Tibial artery (tissue), 4 donors: ENCODE measurements around the gene YWHAQ.

Source experiments
- DNase-seq, 2 donors: peaks; one replicate each; pipeline ENCODE4 v3.0.0-alpha.2; 2019
- H3K27ac ChIP-seq, 2 donors: fragments of 200-600 bp; sonication (generic) in 1 of 2; 1 replicate in 1 of 2; 2 replicates in 1 of 2; pipeline ENCODE4 v1.5.1; 2018 to 2019; ENCODE audit warnings: mild to moderate bottlenecking in 1 of 2
- H3K27me3 ChIP-seq, 2 donors: fragments of 200-600 bp; sonication (generic) in 1 of 2; one replicate each; pipeline versions ENCODE4 v1.5.1 to v1.6.0; 2016 to 2019
- H3K36me3 ChIP-seq, 3 donors: fragments of 200-600 bp; sonication (generic) in 2 of 3; one replicate each; pipeline ENCODE4 v1.5.1; 2016 to 2019; ENCODE audit warnings: mild to moderate bottlenecking in 2 of 3
- H3K4me1 ChIP-seq, 4 donors: fragments of 200-600 bp; sonication (generic) in 2 of 4; 1 replicate in 3 of 4; 2 replicates in 1 of 4; pipeline ENCODE4 v1.5.1; 2016 to 2019
- H3K4me3 ChIP-seq, 2 donors: fragments of 200-600 bp; sonication (generic) in 1 of 2; 1 replicate in 1 of 2; 2 replicates in 1 of 2; pipeline ENCODE4 v1.5.1; 2018 to 2019; ENCODE audit warnings: mild to moderate bottlenecking in 2 of 2
- H3K9me3 ChIP-seq, 3 donors: fragments of 200-600 bp; sonication (generic) in 1 of 3; one replicate each; pipeline ENCODE4 v1.5.1; 2016 to 2019
- intact Hi-C: fragments of 100-400 bp; cut with DNase I; formaldehyde crosslinking; loops from one replicate; pipeline ENCODE4 v1.15.0; 2023; ENCODE audit warnings: low total_unique reads
- TF ChIP-seq, protein P1 (sequence below), 2 experiments: fragments of 200-600 bp in 1 of 2; fragments of 450-650 bp in 1 of 2; IDR thresholded peaks; one replicate each; pipeline ENCODE4 v1.5.1; 2017 to 2019; ENCODE audit warnings: antibody characterized with exemption in 2 of 2, mild to moderate bottlenecking in 1 of 2, moderate library complexity in 1 of 2

YWHAQ gene

DNA sequence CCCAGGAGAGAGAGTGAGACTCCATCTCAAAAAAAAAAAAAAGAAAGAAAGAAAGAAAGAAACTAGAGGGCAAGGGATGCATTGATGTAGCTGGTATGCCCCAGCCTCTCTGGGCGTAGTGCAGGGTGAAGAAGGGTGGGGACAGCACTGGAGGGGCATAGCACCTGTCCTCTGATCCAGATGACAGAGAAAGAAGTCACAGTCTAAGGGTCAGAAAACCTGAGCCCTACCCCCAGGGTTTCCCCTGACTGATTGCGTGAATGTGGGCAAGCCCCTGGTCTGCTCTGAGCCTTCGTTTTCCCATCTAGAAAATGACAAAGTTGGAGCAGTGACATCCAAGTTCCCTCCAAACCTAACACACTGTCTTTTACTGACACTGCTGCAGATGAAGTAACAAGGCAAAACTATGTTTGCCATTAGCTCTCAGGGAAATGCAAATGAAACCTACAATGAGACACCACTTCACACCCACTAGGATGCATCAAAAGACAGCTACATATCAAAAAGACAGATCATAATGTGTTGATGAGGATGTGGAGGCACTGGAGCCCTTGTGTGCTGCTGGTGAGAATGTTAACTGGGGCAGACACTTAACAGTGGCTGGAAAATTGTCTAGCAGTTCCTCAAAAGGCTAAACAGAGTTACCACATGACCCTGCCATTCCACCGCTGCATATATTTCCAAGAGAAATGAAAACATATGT is 19.5 kb upstream of the YWHAQ start:
- Histone ChIP-seq H3K27me3 (peaks cover 0 to 11% of the 10 kb centered on the region in 2 donors), H3K36me3 (no peaks in the 10 kb centered on the region), H3K4me1 (no peaks in the 10 kb centered on the region), H3K4me3 (no peak overlapping the region), H3K27ac (no peak overlapping the region), H3K9me3 (no peaks in the 10 kb centered on the region)
- no peak for DNase-seq
- intact Hi-C loops = no loop called here
- TF ChIP-seq, protein P1, sequence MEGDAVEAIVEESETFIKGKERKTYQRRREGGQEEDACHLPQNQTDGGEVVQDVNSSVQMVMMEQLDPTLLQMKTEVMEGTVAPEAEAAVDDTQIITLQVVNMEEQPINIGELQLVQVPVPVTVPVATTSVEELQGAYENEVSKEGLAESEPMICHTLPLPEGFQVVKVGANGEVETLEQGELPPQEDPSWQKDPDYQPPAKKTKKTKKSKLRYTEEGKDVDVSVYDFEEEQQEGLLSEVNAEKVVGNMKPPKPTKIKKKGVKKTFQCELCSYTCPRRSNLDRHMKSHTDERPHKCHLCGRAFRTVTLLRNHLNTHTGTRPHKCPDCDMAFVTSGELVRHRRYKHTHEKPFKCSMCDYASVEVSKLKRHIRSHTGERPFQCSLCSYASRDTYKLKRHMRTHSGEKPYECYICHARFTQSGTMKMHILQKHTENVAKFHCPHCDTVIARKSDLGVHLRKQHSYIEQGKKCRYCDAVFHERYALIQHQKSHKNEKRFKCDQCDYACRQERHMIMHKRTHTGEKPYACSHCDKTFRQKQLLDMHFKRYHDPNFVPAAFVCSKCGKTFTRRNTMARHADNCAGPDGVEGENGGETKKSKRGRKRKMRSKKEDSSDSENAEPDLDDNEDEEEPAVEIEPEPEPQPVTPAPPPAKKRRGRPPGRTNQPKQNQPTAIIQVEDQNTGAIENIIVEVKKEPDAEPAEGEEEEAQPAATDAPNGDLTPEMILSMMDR (IDR thresholded peaks at IDR 0.05) = no peak

DNA sequence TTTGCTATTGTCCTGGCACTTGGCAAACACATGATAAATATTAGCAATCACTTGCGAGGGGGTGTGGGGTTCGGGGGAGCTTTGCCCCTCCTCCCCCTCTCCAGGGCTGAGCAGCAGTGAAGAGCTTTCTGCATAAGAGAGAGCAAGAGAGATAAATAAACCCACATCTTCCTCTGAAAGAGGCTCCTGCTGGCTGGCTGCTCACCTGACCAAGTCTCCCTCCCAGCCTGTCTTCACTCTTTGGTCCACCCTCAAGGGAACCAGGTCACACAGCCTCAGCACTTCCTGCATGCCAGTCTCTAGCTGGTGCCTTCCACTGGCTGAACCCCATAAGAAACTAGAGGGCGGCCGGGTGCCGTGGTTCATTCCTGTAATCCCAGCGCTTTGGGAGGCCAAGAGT is 18.5 kb upstream of the YWHAQ start:
- Histone ChIP-seq H3K27ac (no peak overlapping the region), H3K36me3 (no peaks in the 10 kb centered on the region)

GRCh38 chr2:9648821-9649220 is 18.0 kb upstream of the YWHAQ start:
- Histone ChIP-seq H3K36me3 (no peaks in the 10 kb centered on the region), H3K4me1 (no peaks in the 10 kb centered on the region), H3K9me3 (no peaks in the 10 kb centered on the region), H3K27ac (no peak overlapping the region), H3K4me3 (no peak overlapping the region), H3K27me3 (peaks cover 0 to 13% of the 10 kb centered on the region in 2 donors)
- TF ChIP-seq, protein P1 (IDR thresholded peaks at IDR 0.05) = no peak
- no peak for DNase-seq
- intact Hi-C loops = no loop called here

More for the DNA sequence above, 18.5 kb upstream of the YWHAQ start:
- Histone ChIP-seq H3K27me3 (peaks cover 0 to 13% of the 10 kb centered on the region in 2 donors), H3K4me3 (no peak overlapping the region), H3K4me1 (no peaks in the 10 kb centered on the region), H3K9me3 (no peaks in the 10 kb centered on the region)
- intact Hi-C loops = no loop called here
- TF ChIP-seq, protein P1 (IDR thresholded peaks at IDR 0.05) = no peak
- DNase-seq = no peak

DNA sequence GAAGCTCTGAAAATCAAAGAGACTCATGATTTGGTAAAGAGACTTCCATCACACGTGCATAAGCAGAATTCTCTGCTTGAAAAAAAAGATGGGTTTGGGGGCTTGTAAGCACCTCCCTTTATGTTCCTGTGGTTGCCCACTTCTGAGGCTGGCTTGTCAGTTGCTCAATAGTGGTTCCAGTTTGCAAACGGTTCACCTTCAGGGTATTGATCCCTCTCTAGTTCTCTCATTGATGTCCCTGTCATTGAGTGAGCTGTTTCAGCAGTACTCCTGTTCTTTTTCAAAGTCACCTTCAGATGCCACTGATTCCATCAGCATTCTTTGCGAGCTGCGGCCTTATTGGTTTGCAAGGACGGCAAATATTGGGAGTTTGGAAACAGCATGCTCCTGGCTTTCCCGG is 17.1 kb upstream of the YWHAQ start:
- no peaks in the 10 kb centered on the region for H3K4me1 ChIP-seq
- H3K27me3 ChIP-seq = peaks cover 0 to 13% of the 10 kb centered on the region in 2 donors
- TF ChIP-seq, protein P1 (IDR thresholded peaks at IDR 0.05) = no peak
- no peak overlapping the region for H3K27ac ChIP-seq
- H3K9me3 ChIP-seq = no peaks in the 10 kb centered on the region
- H3K4me3 ChIP-seq = no peak overlapping the region
- no peaks in the 10 kb centered on the region for H3K36me3 ChIP-seq
- DNase-seq = no peak
- intact Hi-C loops = no loop called here

DNA sequence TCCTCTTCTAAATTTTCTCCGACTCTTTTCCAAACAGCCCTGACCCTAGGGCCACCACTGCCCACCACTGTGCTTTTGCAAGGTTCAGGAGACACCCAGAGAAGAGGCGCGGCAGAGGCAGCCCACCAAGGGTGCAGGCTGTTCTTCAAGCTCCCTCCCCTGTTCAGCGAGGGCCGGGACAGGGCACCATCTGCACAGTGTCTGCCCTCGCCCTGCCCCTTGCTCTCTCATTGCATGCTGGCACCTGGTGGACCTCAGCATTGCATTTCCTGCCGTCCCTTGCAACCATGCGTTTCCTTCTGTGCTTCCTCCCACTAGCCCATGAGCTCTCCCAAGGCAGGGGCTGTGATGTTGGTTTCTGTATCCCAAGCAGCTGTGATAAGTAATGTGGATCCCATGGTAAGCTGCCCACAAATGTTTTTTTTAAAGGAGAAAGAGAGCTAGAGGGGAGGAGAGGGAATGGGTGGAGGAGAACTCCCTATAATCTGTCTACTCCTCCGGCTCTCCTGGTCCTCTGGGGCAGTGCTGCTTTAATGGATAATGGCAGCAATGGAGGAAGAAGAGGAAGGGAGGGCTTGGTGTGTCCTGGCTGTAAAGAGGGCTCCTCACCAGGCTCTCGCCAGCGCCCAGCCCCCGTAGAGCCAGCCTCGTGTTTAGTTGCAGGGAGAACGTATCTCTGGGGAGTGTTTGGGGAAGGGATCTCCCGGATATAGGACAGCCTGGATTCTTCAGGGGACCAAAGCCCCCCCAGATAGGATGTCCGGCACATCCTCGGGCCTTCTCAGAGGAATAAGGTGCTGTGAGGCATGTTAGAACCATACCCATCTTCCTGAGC is 15.6 kb upstream of the YWHAQ start:
- no peaks in the 10 kb centered on the region for H3K36me3 ChIP-seq
- no peak for DNase-seq
- H3K27me3 ChIP-seq = peaks cover 0 to 13% of the 10 kb centered on the region in 2 donors
- H3K4me1 ChIP-seq = no peaks in the 10 kb centered on the region
- intact Hi-C loops = no loop called here
- no peaks in the 10 kb centered on the region for H3K9me3 ChIP-seq
- TF ChIP-seq, protein P1 (IDR thresholded peaks at IDR 0.05) = no peak
- H3K4me3 ChIP-seq = no peak overlapping the region
- no peak overlapping the region for H3K27ac ChIP-seq
